ENCODE data around the gene FAM78A.
"Not testable (repeated sequence)": the region's sequence is repeated elsewhere in the genome, so short reads cannot be mapped to it uniquely, and the experiment has no call there.

Gene FAM78A

DNA sequence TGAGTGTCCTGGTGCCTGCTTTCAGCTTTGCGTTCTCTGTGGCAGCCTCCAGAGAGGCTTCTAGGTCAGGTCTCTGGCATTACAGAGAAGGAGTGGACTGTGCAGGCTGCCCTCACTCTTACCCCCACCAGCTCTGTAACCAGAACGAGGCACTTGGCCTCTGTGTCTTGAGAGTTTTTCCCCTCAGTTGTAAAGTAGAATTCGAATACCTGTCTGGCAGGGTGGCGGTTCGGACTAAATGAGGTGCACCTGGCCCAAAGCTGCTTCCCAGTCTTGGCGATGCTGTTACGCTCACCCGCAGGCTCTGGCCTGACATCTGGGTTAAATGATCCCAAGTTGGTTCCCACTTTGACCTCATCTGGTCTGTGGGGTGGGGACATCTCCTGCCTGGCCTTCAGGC lies 40.1 kb downstream of the FAM78A start:
- DNase-seq: no peak

DNA sequence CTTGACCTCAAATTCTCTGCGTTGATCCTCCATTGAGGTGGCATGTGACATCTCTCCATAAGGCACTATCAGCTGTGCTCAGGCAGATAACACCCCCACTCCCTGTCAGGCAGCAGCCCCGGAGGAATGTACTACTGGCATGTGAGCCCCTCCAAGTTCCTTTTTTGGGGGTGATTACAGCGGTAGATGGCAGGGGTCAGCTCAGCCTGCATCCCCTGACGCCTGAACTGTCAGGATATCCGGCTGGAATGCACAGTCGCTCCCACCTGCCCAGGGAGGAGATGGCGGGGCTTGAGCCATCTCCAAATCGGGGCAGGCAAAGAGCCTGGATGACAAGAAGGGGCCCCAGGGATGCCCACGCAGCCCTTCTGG lies 40.8 kb downstream of the FAM78A start:
- no peak for DNase-seq

- DNase-seq: no peak
Measured at GRCh38 chr9:131234799-131235479, 41.4 kb downstream of the FAM78A start.

- DNase-seq: peak; percentile 27
Measured at GRCh38 chr9:131233995-131234394, 42.3 kb downstream of the FAM78A start.

DNA sequence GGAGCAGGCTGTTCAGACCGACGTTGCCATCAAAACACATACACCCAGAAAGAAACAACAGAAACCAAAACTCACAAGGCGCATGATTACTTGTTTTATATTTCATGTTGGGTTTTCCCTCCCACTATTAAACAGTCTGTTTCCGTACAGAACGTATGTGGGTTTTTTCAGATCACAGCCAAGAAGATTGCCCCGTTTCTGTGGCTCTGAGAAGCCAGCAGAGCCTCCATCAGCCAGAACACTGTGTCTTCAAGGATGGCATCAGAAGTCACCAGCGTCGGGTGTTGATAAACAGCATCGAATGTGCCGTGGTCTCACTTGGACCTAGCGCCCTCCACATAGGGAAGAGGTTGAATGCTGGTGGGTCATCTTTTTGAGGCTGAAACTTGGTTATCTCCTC lies 42.8 kb downstream of the FAM78A start:
- no peak for DNase-seq

- DNase-seq: no peak
Measured at GRCh38 chr9:131228988-131229387, 47.3 kb downstream of the FAM78A start.

GRCh38 chr9:131227959-131228460 lies 48.3 kb downstream of the FAM78A start:
- no peak for DNase-seq

GRCh38 chr9:131227112-131227958 lies 49.0 kb downstream of the FAM78A start:
- no peak for DNase-seq

DNA sequence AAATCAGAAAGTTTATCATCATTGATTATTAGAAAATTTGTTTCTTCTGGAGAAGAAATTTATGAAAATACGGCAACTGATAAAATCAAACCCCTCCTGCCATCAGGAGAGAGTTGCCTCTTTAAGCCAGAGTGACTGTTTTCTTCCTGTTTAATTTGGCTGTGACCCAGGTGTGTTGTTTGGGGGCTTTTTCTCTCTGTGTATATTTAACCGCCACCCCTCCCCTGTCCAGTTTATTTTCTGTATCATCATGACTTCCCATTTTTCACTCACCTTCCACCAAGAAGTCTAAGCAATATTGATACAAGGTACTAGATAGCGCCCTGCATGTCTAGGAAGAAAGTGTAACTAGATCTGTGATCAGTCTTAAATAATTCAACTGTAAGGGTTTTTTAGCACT lies 50.1 kb downstream of the FAM78A start:
- no peak for DNase-seq

GRCh38 chr9:131222460-131222859 lies 53.9 kb downstream of the FAM78A start:
- no peak for DNase-seq

GRCh38 chr9:131220485-131220884 lies 55.8 kb downstream of the FAM78A start:
- DNase-seq: no peak

GRCh38 chr9:131218370-131218769 lies 57.9 kb downstream of the FAM78A start:
- DNase-seq: no peak

DNA sequence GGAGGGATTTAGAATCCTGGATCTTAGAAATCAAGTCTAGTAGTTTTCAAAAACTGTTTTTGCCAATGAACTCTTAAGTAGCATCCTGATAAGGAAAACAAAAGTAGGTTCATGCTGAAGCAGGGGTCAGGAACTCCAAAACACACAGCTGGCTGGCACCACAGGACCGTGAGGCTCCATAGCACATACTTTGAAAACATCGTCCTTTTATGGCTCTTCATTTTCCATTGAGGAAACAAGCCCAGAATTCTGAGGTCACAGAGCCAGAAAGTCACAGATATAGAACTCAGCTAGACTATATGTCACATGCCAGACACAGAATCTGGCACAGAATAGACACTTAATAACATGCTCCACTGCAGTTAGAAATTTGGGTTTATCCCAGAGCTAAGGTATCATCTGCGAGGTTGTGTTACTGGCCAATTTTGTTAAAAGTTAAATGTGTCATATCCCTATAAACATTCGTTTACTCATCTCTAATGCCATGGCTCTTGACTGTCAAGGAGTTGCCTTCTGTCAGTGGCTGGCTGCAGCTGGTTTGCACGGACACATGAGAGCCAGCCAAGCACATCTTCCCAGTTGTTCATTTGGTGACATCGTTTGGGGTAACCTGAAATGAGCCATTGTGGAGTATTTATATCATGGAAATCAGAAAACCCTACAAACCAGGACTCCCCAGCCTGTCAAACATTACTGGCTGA lies 58.8 kb downstream of the FAM78A start:
- DNase-seq: no peak

DNA sequence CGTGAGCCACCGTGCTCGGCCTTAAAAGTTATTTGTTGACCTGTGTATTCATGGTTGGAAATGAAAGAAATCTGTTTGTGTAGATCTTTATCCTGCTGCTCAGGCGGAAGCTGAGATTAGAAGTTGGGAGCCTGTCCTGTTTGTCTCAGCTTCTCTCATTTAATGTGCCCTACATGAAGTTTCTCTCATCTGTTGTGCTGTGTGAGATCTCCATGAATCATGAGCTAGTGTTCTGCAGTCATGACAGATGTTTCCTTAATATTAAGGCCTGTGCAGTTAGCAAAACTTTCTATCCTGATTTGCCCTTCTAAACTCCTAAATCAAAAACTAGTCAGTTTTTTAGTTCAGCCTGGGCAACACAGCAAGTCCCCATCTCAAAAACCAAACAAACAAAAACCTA lies 59.5 kb downstream of the FAM78A start:
- no peak for DNase-seq

- no peak for DNase-seq
Measured at GRCh38 chr9:131214876-131215275, 61.4 kb downstream of the FAM78A start.

DNA sequence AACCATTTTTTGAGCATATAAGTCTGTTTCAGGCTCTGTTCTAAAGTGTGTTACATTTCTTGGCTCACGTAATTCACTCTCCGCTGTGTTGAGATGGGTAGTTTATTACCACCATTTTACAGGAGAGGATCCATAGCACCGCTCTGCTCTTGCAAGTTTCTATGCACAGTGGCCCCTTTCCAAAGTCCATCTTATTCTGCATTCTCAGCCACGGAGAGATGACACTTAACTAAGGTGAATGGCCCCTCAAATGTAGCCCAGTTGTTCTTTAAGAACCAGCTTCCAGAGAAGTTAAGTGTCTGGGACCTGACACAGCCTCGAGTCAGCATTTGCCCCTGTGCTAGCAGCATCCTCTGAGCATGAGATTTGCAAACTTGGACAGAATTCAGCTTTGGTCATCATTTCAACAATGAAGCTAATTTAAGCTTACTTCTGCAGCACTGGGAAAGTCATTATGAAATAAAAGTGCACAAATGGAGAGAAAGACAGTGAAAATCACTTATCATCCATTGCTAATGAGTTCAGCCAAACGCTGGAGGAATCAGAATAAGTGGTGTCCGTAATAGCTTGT lies 61.9 kb downstream of the FAM78A start:
- DNase-seq: no peak

DNA sequence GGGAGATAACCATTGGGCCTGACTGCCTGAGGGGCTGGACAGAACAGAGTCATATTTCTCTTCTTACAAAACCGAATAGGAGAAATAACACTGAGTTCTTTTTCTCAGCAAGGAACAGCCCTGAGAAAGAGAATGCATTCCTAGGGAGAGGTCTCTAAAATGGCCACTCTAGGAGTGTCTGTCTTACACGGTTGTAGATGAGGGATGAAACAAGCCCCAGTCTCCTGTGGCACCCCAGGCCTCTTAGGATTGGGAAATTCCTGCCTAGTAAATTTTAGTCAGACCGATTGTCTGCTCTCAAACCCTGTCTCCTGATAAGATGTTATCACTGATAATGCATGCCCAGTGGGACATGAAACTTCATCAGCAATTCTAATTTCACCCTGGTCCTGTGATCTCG lies 64.4 kb downstream of the FAM78A start:
- not testable (repeated sequence) for DNase-seq

Data from CD4-positive, alpha-beta T cell treated with Interleukin-6 for 4 hours (primary cell).